GM12878 (cell line): ENCODE data around the gene CACTIN. TPM values are rescaled to one million over a fixed set of nuclear protein-coding genes. Genes with fewer than 3 reads are reported as not detected.

ENCODE experiments used
- ATAC-seq: fragments of 200-7000 bp; cut with Tn5 transposase; 3 replicates; pipeline ENCODE4 v1.9.1; 2020; ENCODE audit warnings: mild to moderate bottlenecking, moderate library complexity
- BruUV-seq: library from RNA; stranded (reverse); fragments of 400-500 nt; replicated peaks from 2 replicates; lab custom pipeline; 2021; lab: Mats Ljungman, UMichigan
- CTCF ChIA-PET: fragments of 300-600 bp; sonication (Branson Sonifier 250); formaldehyde crosslinking; extraction: SDS; loops from one replicate; lab custom pipeline; 2021; ENCODE audit warnings: inconsistent platforms; lab: Yijun Ruan, JAX
- POLR2A ChIA-PET: fragments of 350-600 bp; formaldehyde crosslinking; extraction: SDS; loops from one replicate; lab custom pipeline; 2021; ENCODE audit warnings: inconsistent platforms; lab: Charles Lee
- RAD21 ChIA-PET: fragments of 300-600 bp; sonication (Branson Sonifier 250); formaldehyde crosslinking; loops from one replicate; lab custom pipeline; 2023; ENCODE audit warnings: antibody characterized with exemption; ENCODE audit not compliant: unreplicated experiment; lab: Charles Lee
- SMC1A ChIA-PET: fragments of 300-600 bp; sonication (Branson Sonifier 250); formaldehyde crosslinking; loops from one replicate; lab custom pipeline; 2023; ENCODE audit not compliant: unreplicated experiment, uncharacterized antibody; lab: Charles Lee
- DNase-seq: peaks from one replicate; pipeline ENCODE4 v3.0.0-alpha.2; 2011; ENCODE audit warnings: low read depth, low spot score
- FAIRE-seq: peaks from 3 replicates; lab custom pipeline; 2011; peaks lifted over from hg19 to GRCh38; lab: Jason Lieb, UNC
- H2AFZ ChIP-seq: 2 replicates; pipeline ENCODE4 v1.6.0; 2011; ENCODE audit warnings: low read depth, low read length, control low read depth; ENCODE audit not compliant: control insufficient read depth
- H3K27ac ChIP-seq: 2 replicates; pipeline ENCODE4 v1.5.1; 2011; ENCODE audit warnings: control low read depth; ENCODE audit not compliant: control insufficient read depth, insufficient read depth
- H3K27me3 ChIP-seq, 2 experiments: replicated peaks in 1 of 2; 2 replicates each; pipeline versions ENCODE4 v1.6.0 to v1.6.1; 2011; ENCODE audit warnings: low read length in 1 of 2; ENCODE audit not compliant: control insufficient read depth in 2 of 2, insufficient read depth in 2 of 2
- H3K36me3 ChIP-seq, 2 experiments: 2 replicates each; pipeline ENCODE4 v1.5.1; 2011; ENCODE audit warnings: low read length in 1 of 2; ENCODE audit not compliant: control insufficient read depth in 2 of 2, insufficient read depth in 2 of 2
- H3K4me1 ChIP-seq: 2 replicates; pipeline ENCODE4 v1.6.1; 2011; ENCODE audit warnings: mild to moderate bottlenecking, low read length, moderate library complexity, mixed read lengths; ENCODE audit not compliant: control insufficient read depth, insufficient read depth
- H3K4me2 ChIP-seq: 2 replicates; pipeline ENCODE4 v1.6.0; 2011; ENCODE audit warnings: control low read depth; ENCODE audit not compliant: control insufficient read depth, insufficient read depth
- H3K4me3 ChIP-seq: fragments of 200-600 bp; sonication (generic); 2 replicates; pipeline ENCODE4 v1.5.1; 2016
- H3K79me2 ChIP-seq: 2 replicates; pipeline ENCODE4 v1.6.0; 2011; ENCODE audit warnings: low read length; ENCODE audit not compliant: control insufficient read depth, insufficient read depth
- H3K9ac ChIP-seq: 2 replicates; pipeline ENCODE4 v1.8.0; 2011; ENCODE audit warnings: low read length, control low read depth, mixed read lengths; ENCODE audit not compliant: control insufficient read depth, insufficient read depth
- H3K9me3 ChIP-seq: replicated peaks from 3 replicates; pipeline ENCODE4 v1.5.1; 2011; ENCODE audit warnings: mild to moderate bottlenecking, low read length; ENCODE audit not compliant: control insufficient read depth, insufficient read depth
- H4K20me1 ChIP-seq: 2 replicates; pipeline ENCODE4 v1.6.0; 2011; ENCODE audit not compliant: control insufficient read depth, insufficient read depth
- CBFB ChIP-seq: IDR thresholded peaks from 2 replicates; pipeline ENCODE4 v1.6.1; 2016; ENCODE audit warnings: antibody characterized with exemption, low read depth
- ETV6 ChIP-seq, 2 experiments: fragments of 450-650 bp in 1 of 2; IDR thresholded peaks in 1 of 2; conservative IDR thresholded peaks in 1 of 2; 2 replicates each; pipeline ENCODE4 v1.6.1; 2014; ENCODE audit warnings: antibody characterized with exemption in 1 of 2, borderline replicate concordance in 1 of 2, low read depth in 1 of 2, mild to moderate bottlenecking in 1 of 2, moderate library complexity in 1 of 2
- KAT2A ChIP-seq: conservative IDR thresholded peaks from 2 replicates; pipeline ENCODE4 v1.6.1; 2011; ENCODE audit warnings: low read depth, low read length; ENCODE audit not compliant: control insufficient read depth
- MTA3 ChIP-seq: IDR thresholded peaks from 2 replicates; pipeline ENCODE4 v1.6.1; 2012; ENCODE audit warnings: low read length, inconsistent platforms, borderline replicate concordance
- PAX8 ChIP-seq: fragments of 450-650 bp; IDR thresholded peaks from 2 replicates; pipeline ENCODE4 v1.6.1; 2017; ENCODE audit warnings: mild to moderate bottlenecking, moderate library complexity
- PRDM15 ChIP-seq: fragments of 450-650 bp; formaldehyde crosslinking; IDR thresholded peaks from 2 replicates; pipeline ENCODE4 v1.4.0; 2020; ENCODE audit warnings: mild to moderate bottlenecking, moderate library complexity
- RAD51 ChIP-seq: fragments of 450-650 bp; IDR thresholded peaks from 2 replicates; pipeline ENCODE4 v1.6.1; 2016; ENCODE audit warnings: moderate library complexity, mild to moderate bottlenecking, inconsistent platforms
- SIX5 ChIP-seq: IDR thresholded peaks from 2 replicates; pipeline ENCODE4 v1.6.1; 2011; ENCODE audit warnings: mild to moderate bottlenecking, low read depth, low read length, moderate library complexity; ENCODE audit not compliant: severe bottlenecking
- STAT1 ChIP-seq: fragments of 450-650 bp; conservative IDR thresholded peaks from 2 replicates; pipeline ENCODE4 v1.6.1; 2014; ENCODE audit warnings: antibody characterized with exemption, mild to moderate bottlenecking
- TBL1XR1 ChIP-seq: IDR thresholded peaks from 2 replicates; pipeline ENCODE4 v1.6.1; 2012; ENCODE audit warnings: low read depth, low read length, improper control_type of control experiment
- ZBED1 ChIP-seq: IDR thresholded peaks from 2 replicates; pipeline ENCODE4 v1.6.1; 2016; ENCODE audit warnings: borderline replicate concordance
- WGBS: methylation state at CpG from one replicate; pipeline ENCODE4 v1.1.6; 2016; ENCODE audit warnings: low lambda C conversion rate; ENCODE audit not compliant: insufficient replicate concordance, insufficient coverage; ENCODE audit errors: missing lambda C conversion rate; 5-methylcytosine and 5-hydroxymethylcytosine counted together
- in situ Hi-C: fragments of 300-500 bp; cut with MboI; formaldehyde crosslinking; loops from 9 replicates; pipeline ENCODE4 v1.14.3; 2018; ENCODE audit warnings: mixed read lengths
- intact Hi-C: fragments of 100-400 bp; cut with micrococcal nuclease; formaldehyde crosslinking; loops from one replicate; pipeline ENCODE4 v1.14.2; 2022; ENCODE audit not compliant: unreplicated experiment
- polyA plus RNA-seq, 11 experiments: library from polyadenylated mRNA; depleted of rRNA in 4 of 11; unstranded in 6 of 11; stranded (reverse) in 5 of 11; fragments of >200 nt; fragmentation: Nextera tagmentation in 4 of 11; fragmentation: Illumina TruSeq in 1 of 11; extraction: Ambion mirVana in 4 of 11; extraction: Trizol in 1 of 11; gene quantifications; 1 replicate in 1 of 11; 2 replicates in 10 of 11; pipeline versions ENCODE4 v1.2.1 to v1.2.3, GENCODE V29; 2011 to 2016; ENCODE audit warnings: inconsistent platforms in 2 of 11, missing spikeins in 2 of 11, low read depth in 1 of 11
- total RNA-seq, 4 experiments: library from RNA; depleted of rRNA in 3 of 4; stranded (reverse); fragments of >200 nt in 3 of 4; fragmentation: Illumina TruSeq in 1 of 4; extraction: Trizol in 1 of 4; gene quantifications; 2 replicates each; pipeline versions ENCODE4 v1.2.1 to v1.2.3, GENCODE V29; 2013 to 2021
- TF ChIP-seq, protein P1 (sequence below): fragments of 450-650 bp; IDR thresholded peaks from 2 replicates; pipeline ENCODE4 v1.6.1; 2017; ENCODE audit warnings: low read depth, mild to moderate bottlenecking, moderate library complexity

CACTIN gene
- total and polyA plus RNA-seq, 10 of the 15 experiments (the other 5 are each of a cell fraction or from before 2014, with no cell fraction given) = 0.40 to 31.4 (median 12.5) TPM

GRCh38 chr19:3657395-3657769 lies 30.8 kb upstream of the CACTIN start:
- FAIRE-seq (no peak), DNase-seq (no peak), ATAC-seq (no peak)
- no peak overlapping the region for H3K9ac ChIP-seq
- SMC1A ChIA-PET = no interaction called here
- no peak overlapping the region for H3K27ac ChIP-seq
- WGBS = 97% methylated on average over 16 of the region's 16 CpGs
- in situ Hi-C loops (no loop called here), intact Hi-C loops (no loop called here)
- H3K4me1 ChIP-seq = no peaks in the 10 kb centered on the region
- no TSS peak for BruUV-seq
- RAD21 ChIA-PET = no interaction called here
- CTCF ChIA-PET = no interaction called here
- POLR2A ChIA-PET = no interaction called here
- no peak overlapping the region for H2AFZ ChIP-seq
- H3K27me3 ChIP-seq = no peaks in the 10 kb centered on the region
- no peak overlapping the region for H3K4me3 ChIP-seq
- TF ChIP-seq KAT2A = no peak
- TF ChIP-seq PAX8 = no peak
- TF ChIP-seq MTA3 = no peak
- TF ChIP-seq ETV6 (conservative IDR thresholded peaks at IDR 0.05 in 1 of 2, IDR thresholded peaks at IDR 0.05 in 1 of 2; ENCODE audit: borderline replicate concordance in 1 of 2, low read depth in 1 of 2) = no peak
- no peak for TF ChIP-seq ZBED1
- no peak for TF ChIP-seq CBFB
- no peak for TF ChIP-seq TBL1XR1
- H3K4me2 ChIP-seq = no peak overlapping the region
- H3K9me3 ChIP-seq = no peaks in the 10 kb centered on the region; the same call in 2 of the 3 replicates
- no peaks in the 10 kb centered on the region for H4K20me1 ChIP-seq
- H3K36me3 ChIP-seq = peaks cover 3 to 6% of the 10 kb centered on the region in 2 experiments; a peak in 2 of 4 replicates
- H3K79me2 ChIP-seq = no peaks in the 10 kb centered on the region

DNA sequence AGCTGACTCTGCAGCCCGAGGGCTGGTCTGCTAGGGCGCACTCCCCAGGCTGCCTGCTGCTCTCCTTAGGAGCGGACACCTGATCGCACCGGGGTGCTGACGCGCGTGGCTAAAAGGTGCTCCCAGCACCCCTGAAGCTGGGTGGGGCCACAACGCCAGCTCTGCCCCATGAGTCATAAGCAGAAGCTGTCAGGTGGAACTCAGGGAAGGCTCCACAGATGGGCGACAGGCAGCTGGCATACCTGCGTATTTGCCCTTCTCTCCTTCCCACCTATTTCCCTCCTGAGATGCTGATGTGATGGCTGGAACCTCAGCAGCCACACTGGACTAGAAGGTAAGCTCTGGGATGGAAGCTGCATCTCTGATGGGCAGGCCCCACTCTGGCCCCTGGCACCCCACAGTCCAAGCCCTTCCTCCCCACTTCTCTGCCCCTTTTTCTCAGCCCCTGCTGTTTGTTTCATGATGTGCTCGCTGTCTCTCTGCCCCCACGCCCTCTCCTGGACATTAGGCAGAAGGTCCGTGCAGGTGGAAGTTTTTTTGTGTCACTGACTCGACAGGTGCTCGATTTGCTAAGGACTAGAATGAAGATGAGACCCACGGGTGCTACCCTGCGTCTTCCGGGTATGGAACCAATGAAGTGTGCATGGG lies 30.3 kb upstream of the CACTIN start:
- SMC1A ChIA-PET = no interaction called here
- Histone ChIP-seq H3K27me3 (no peaks in the 10 kb centered on the region), H3K36me3 (peaks cover 3 to 7% of the 10 kb centered on the region in 2 experiments; a peak in 2 of 4 replicates), H3K9me3 (no peaks in the 10 kb centered on the region; the same call in 2 of the 3 replicates), H3K9ac (no peak overlapping the region), H3K4me2 (no peak overlapping the region), H2AFZ (no peak overlapping the region), H3K27ac (no peak overlapping the region), H3K79me2 (no peaks in the 10 kb centered on the region), H3K4me3 (no peak overlapping the region), H3K4me1 (no peaks in the 10 kb centered on the region), H4K20me1 (no peaks in the 10 kb centered on the region)
- RAD21 ChIA-PET = no interaction called here
- intact Hi-C loops (no loop called here), in situ Hi-C loops (no loop called here)
- FAIRE-seq (no peak), ATAC-seq (no peak), DNase-seq (no peak)
- WGBS = 86% methylated on average over 19 of the region's 19 CpGs
- POLR2A ChIA-PET = no interaction called here
- CTCF ChIA-PET = no interaction called here
- no TSS peak for BruUV-seq
- no peak for TF ChIP-seq SIX5
- TF ChIP-seq, protein P1, sequence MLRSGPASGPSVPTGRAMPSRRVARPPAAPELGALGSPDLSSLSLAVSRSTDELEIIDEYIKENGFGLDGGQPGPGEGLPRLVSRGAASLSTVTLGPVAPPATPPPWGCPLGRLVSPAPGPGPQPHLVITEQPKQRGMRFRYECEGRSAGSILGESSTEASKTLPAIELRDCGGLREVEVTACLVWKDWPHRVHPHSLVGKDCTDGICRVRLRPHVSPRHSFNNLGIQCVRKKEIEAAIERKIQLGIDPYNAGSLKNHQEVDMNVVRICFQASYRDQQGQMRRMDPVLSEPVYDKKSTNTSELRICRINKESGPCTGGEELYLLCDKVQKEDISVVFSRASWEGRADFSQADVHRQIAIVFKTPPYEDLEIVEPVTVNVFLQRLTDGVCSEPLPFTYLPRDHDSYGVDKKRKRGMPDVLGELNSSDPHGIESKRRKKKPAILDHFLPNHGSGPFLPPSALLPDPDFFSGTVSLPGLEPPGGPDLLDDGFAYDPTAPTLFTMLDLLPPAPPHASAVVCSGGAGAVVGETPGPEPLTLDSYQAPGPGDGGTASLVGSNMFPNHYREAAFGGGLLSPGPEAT = no peak
- TF ChIP-seq RAD51 = no peak
- no peak for TF ChIP-seq STAT1
- TF ChIP-seq PRDM15 (CRISPR knock-in tag) = no peak
